Osteoblast (primary cell): ENCODE results near the gene OPN4. TPM values are rescaled to one million over a fixed set of nuclear protein-coding genes. Genes with fewer than 3 reads are reported as not detected.

Experiments
- DNase-seq: peaks from one replicate; pipeline ENCODE4 v3.0.0; 2011; ENCODE audit warnings: low spot score, mixed read lengths; ENCODE audit not compliant: insufficient read length; ENCODE audit errors: missing footprints
- H2AFZ ChIP-seq: 2 replicates; pipeline ENCODE4 v1.6.0; 2011; ENCODE audit warnings: mild to moderate bottlenecking, low read length
- H3K27ac ChIP-seq: 2 replicates; pipeline ENCODE4 v1.5.1; 2011; ENCODE audit warnings: mild to moderate bottlenecking, low read depth, low read length, moderate library complexity
- H3K27me3 ChIP-seq: 2 replicates; pipeline ENCODE4 v1.6.0; 2012; ENCODE audit warnings: mild to moderate bottlenecking, control low read depth, inconsistent platforms, low read length, moderate library complexity; ENCODE audit not compliant: insufficient read depth
- H3K36me3 ChIP-seq: 2 replicates; pipeline ENCODE4 v1.5.1; 2011; ENCODE audit warnings: mild to moderate bottlenecking, low read length, control low read depth, moderate library complexity; ENCODE audit not compliant: insufficient read depth
- H3K4me1 ChIP-seq: 2 replicates; pipeline ENCODE4 v1.5.1; 2011; ENCODE audit warnings: mild to moderate bottlenecking, low read length, control low read depth, moderate library complexity; ENCODE audit not compliant: insufficient read depth
- H3K4me2 ChIP-seq: 2 replicates; pipeline ENCODE4 v1.6.0; 2011; ENCODE audit warnings: mild to moderate bottlenecking, low read length; ENCODE audit not compliant: insufficient read depth
- H3K4me3 ChIP-seq: fragments of 200-600 bp; sonication (generic); 3 replicates; pipeline ENCODE4 v1.5.1; 2012; ENCODE audit warnings: mild to moderate bottlenecking, low read length, inconsistent platforms; ENCODE audit not compliant: insufficient read depth
- H3K79me2 ChIP-seq: 2 replicates; pipeline ENCODE4 v1.6.0; 2012; ENCODE audit warnings: mild to moderate bottlenecking, low read length, control low read depth, inconsistent platforms; ENCODE audit not compliant: insufficient read depth
- H3K9me3 ChIP-seq: 2 replicates; pipeline ENCODE4 v1.5.1; 2011; ENCODE audit warnings: low read depth, low read length, control low read depth
- H4K20me1 ChIP-seq: 2 replicates; pipeline ENCODE4 v1.6.0; 2012; ENCODE audit warnings: mild to moderate bottlenecking, low read length, control low read depth; ENCODE audit not compliant: insufficient read depth
- total RNA-seq: library from RNA; depleted of rRNA; stranded (reverse); fragments of >200 nt; gene quantifications from 2 replicates; pipeline ENCODE4 v1.2.3, GENCODE V29; 2012
- TF ChIP-seq, protein P1 (sequence below): IDR thresholded peaks from 2 replicates; pipeline ENCODE4 v1.5.1; 2011; ENCODE audit warnings: mild to moderate bottlenecking, low read depth, low read length, moderate library complexity; ENCODE audit errors: extremely low read depth

Gene OPN4
- total RNA-seq, 1 donor, result not detected

GRCh38 chr10:86663046-86663345 is 8.6 kb downstream of the OPN4 start:
- no peak overlapping the region for H2AFZ ChIP-seq
- no peaks in the 10 kb centered on the region for H3K36me3 ChIP-seq
- no peaks in the 10 kb centered on the region for H4K20me1 ChIP-seq
- TF ChIP-seq, protein P1, sequence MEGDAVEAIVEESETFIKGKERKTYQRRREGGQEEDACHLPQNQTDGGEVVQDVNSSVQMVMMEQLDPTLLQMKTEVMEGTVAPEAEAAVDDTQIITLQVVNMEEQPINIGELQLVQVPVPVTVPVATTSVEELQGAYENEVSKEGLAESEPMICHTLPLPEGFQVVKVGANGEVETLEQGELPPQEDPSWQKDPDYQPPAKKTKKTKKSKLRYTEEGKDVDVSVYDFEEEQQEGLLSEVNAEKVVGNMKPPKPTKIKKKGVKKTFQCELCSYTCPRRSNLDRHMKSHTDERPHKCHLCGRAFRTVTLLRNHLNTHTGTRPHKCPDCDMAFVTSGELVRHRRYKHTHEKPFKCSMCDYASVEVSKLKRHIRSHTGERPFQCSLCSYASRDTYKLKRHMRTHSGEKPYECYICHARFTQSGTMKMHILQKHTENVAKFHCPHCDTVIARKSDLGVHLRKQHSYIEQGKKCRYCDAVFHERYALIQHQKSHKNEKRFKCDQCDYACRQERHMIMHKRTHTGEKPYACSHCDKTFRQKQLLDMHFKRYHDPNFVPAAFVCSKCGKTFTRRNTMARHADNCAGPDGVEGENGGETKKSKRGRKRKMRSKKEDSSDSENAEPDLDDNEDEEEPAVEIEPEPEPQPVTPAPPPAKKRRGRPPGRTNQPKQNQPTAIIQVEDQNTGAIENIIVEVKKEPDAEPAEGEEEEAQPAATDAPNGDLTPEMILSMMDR, result no peak
- no peak overlapping the region for H3K4me3 ChIP-seq
- H3K27me3 ChIP-seq, result no peaks in the 10 kb centered on the region
- no peaks in the 10 kb centered on the region for H3K79me2 ChIP-seq
- no peak for DNase-seq
- H3K27ac ChIP-seq, result no peak overlapping the region
- no peaks in the 10 kb centered on the region for H3K9me3 ChIP-seq
- H3K4me1 ChIP-seq, result peaks cover 5% of the 10 kb centered on the region
- no peak overlapping the region for H3K4me2 ChIP-seq

DNA sequence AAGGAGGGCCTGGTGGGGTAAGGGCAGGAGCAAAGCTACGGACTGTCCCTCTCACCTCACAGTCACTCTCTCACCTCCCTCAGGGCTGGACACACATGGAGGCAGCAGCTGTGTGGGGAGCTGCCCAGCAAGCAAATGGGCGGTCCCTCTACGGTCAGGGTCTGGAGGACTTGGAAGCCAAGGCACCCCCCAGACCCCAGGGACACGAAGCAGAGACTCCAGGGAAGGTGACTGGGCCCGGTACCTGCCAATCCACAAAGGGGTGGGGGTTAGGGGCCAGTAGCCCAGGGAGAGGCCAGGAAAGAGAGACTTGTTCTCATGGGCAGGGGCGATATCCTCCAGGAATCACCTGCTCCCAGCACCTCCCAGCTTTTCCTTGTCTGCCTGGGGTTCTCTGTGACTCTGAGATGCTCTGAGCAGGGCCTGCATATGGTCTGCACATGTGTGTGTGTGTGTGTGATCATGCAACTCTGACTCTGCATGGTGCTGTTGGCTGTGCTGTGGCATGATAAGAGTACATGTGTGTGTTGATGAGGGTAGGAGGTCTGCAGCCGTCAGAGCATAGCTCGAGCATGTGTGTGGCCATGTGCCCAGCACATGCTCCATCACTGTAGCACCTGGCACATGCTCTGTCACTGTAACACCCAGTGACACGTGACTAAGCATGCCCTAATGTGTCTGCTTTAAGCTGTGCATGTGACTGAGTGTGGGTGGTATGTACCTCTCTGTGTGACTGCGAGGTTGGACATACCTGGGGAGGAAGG is 9.4 kb downstream of the OPN4 start:
- Histone ChIP-seq H3K79me2 (no peaks in the 10 kb centered on the region), H3K27me3 (no peaks in the 10 kb centered on the region), H4K20me1 (no peaks in the 10 kb centered on the region), H2AFZ (no peak overlapping the region), H3K4me1 (peaks cover 13% of the 10 kb centered on the region), H3K36me3 (no peaks in the 10 kb centered on the region), H3K4me2 (no peak overlapping the region), H3K4me3 (no peak overlapping the region), H3K9me3 (no peaks in the 10 kb centered on the region), H3K27ac (no peak overlapping the region)
- DNase-seq, result peak; percentile 78
- TF ChIP-seq, protein P1, result no peak

GRCh38 chr10:86664341-86665217 is 10.2 kb downstream of the OPN4 start:
- no peak overlapping the region for H3K4me3 ChIP-seq

More at GRCh38 chr10:86664341-86665217, 10.2 kb downstream of the OPN4 start:
- no peak overlapping the region for H2AFZ ChIP-seq
- H4K20me1 ChIP-seq, result no peaks in the 10 kb centered on the region
- TF ChIP-seq, protein P1, result no peak
- peaks cover 18% of the 10 kb centered on the region for H3K4me1 ChIP-seq
- H3K27me3 ChIP-seq, result no peaks in the 10 kb centered on the region
- H3K36me3 ChIP-seq, result no peaks in the 10 kb centered on the region
- peak; percentile 76 for DNase-seq
- no peak overlapping the region for H3K27ac ChIP-seq
- H3K4me2 ChIP-seq, result no peak overlapping the region
- H3K79me2 ChIP-seq, result no peaks in the 10 kb centered on the region
- H3K9me3 ChIP-seq, result no peaks in the 10 kb centered on the region
